Right hindlimb (tissue), 1 donor: ENCODE results near the gene JUP.
A peak's percentile ranks its signal among the peaks of the same experiment; 100 is the strongest.
"Not testable (repeated sequence)": the region's sequence is repeated elsewhere in the genome, so short reads cannot be mapped to it uniquely, and the experiment has no call there.

Source experiments
- DNase-seq: peaks from one replicate; pipeline ENCODE4 v3.0.0-alpha.2; 2018

Gene JUP

DNA sequence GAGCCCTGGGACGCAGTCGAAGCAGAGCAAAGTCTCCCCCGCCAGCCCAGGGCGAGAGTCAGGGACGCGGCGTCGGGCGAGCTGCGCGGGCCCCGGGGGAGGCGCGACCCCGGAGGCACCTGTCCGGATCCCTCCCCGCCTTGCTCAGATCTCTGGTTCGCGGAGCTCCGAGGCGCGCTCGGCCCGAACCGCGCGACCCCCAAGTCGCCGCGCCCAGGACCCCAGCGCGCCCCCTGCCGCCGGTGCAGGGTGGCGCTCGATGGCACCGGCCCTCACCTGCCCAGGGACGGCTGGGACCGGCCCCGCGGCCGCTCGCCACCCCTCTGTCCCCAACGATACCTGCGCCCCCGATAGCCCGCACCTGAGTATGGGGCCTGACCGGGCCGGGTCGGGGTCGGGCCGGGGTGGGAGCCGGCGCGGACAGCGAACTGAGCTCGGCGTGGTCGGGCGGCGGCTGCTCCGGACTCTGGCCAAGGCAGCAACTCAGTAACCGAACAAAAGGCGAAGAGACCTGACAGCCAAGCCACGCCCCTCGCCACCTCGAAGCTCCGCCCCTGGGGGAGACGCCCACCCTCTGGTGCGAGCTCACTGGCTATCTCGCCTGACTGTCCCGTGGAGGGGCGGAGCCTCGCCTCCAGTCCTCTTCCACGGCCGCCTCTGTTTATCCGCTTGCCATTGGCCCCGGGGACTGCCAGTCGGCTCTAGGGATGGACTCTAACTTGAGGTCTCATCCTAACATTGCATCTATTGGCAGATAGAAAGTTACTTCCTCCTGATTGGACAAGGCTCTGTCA lies at the start of gene JUP:
Gene JUP (minus strand): TSS at position 485 of the 794 bp plus-strand sequence. CDS start 14,857 bp downstream, outside the sequence.
- peak; percentile 99 for DNase-seq

DNA sequence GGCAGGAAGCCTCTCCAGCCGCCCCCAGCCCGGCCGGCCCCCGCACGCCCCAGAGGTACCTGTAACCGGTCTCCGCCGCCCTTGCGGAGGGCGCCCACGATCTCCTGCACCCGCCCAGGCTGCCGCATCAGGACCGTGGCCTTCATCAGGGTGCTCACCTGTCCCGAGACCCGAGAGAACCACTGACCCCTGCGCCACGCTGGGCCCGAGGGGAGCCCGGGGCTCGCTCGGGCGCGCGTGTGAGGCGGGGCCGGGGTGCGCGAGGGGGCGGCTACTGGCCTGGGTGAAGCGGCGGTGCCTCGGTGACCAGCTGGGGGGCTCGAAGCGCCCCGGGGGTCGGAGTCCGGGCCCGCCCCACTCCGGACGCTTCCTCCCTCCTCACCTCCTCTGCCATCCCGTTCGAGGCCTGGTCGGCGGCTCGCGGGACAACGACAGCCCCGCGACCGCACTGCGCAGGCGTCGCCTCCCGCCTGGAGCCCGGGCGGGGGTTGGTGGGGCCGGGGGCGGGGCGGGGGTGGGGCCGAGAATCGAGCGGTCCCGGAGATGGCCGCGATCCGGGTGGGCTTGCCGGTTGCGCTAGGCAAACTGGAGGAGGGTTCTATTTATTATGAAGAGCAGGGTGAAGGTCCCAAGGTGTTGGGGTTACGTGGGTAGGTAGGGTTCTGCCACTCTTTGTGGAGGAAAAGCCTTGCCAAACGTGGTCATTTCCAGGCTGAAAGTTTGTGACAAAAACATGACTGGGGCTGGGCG lies 49.5 kb upstream of the JUP start, which contains the start of gene NT5C3B:
Gene NT5C3B (minus strand): TSS at position 433 of the 750 bp plus-strand sequence. CDS start 39 bp downstream, at position 394.
- DNase-seq, result peak; percentile 83

DNA sequence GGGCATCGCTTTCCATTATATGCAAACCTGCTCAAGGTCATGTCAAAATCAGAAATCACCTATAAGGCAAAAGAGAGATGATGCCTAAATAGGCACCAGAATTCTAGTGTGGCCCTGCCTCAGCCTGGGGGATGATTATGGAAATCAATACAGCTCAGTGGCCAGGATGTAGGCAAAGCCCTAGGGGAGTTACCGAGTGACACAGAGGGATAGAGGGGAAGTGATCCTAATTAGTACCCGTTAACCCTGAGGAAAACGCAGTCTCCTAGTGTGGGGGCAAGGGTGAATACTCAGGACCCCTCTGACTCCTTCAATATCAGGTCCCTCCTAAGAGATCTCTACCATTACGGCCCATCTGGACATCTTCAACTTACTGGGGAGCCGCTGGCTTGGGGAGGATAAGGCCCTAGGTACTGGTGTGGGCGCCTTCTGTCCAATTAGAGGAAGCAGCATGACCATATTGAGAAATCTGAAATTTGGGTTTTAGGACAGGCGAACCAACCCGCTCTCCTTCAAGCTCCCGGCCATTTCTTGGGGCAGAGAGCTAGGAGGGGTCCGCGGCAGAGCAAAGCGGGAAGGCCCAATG lies 48.8 kb upstream of the JUP start:
- DNase-seq, result no peak

DNA sequence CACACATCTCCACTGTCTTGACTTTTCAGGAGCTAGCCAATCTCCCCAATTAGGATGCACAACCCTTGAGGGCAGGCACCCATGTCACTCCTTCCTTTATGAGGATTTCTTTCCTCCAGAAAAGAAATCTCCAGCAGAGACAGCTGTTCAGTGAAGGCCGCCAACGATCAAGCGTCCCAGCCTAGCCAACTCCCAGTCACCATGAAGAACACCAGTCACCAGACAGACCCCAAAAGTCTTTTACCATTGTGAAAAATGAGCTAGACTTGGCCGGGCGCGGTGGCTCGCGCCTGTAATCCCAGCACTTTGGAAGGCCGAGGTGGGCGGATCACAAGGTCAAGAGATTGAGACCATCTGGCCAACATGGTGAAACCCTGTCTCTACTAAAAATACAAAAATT lies 43.5 kb upstream of the JUP start:
- DNase-seq, result not testable (repeated sequence)

DNA sequence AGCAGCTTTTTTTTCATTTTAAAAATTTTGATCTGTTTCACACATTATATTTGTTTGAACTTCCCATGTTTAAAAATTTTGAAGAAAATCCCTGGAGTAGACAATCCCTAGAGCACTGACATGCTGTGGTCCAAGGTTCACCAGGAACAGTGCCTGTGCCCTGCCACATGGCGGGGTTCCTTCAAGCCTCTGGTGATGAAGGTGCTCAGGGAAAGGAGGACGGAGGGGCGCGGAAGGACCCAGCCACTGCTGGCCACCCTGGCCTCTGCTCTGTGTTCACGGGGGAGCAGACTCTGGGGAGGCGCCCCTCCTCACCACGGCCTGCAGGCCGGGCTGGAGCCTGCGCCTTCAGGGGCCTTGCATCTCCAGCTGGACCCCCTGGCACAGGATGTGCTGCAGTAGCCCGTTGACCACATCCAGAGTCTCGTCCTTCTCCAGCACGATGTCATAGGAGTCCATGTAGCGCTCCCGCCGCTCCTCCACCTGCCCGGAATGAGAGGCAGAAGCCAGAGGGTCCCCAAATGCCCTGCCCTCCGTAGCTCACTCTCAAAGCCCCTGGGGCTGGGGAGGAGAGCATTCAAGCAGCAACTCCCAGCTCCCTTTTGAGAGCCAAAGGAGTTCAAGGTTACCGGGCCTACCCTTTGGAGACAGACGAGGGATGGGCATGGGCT lies 38.8 kb upstream of the JUP start:
- DNase-seq, result no peak

DNA sequence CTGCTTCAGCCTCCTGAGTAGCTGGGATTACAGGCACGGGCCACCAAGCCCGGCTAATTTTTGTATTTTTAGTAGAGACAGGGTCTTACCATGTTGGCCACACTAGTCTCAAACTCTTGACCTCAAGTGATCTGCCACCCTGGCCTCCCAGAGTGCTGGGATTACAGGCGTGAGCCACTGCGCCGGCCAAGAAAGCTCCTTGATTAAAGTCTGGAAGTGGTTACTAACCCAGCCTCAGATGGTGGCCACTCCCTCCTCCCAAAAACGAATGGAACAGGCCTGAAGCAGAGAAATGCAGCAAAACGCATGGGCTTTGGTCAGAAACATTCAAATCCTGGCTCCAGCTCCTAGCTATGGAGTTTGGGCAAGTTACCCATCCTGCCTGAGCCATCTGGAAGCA lies 37.6 kb upstream of the JUP start:
- DNase-seq, result peak; percentile 30

DNA sequence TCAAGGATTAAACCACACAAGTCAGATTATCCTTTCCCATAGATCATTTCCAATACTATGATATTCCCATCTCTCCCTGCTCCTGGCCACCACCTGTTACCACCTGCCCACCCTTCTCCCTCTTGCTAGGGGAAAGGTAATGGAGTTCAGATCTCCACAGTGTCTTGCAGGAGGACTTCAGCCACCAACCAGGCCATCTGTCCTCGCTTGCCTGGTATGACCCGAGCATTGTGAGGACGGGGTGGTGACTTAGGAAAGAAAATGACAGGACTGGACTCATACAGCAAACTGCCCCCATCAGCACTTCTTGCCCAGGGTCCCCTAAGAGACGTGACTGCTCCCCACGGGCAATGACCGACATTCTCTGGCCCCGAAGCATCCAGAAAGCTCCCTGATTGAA lies 37.1 kb upstream of the JUP start:
- DNase-seq, result no peak

DNA sequence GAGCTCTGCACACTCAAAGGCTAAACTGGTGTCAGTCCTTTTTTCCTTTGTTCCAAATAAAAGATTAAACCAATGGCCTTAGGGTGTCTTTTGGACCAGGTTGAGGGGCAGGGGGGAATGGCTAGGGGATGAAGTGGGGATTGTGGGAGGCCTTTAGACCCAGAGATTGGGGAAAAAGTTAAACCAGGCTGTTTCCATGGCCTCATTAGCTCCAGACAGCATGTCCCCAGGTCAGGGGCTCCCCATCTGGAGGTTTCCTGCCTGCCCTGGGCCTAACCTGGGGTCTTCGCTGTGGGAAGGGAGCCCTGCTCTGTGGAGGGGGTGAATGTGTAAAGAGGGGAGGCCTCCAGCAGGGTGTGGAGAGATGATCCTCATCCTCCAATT lies 36.6 kb upstream of the JUP start:
- no peak for DNase-seq

DNA sequence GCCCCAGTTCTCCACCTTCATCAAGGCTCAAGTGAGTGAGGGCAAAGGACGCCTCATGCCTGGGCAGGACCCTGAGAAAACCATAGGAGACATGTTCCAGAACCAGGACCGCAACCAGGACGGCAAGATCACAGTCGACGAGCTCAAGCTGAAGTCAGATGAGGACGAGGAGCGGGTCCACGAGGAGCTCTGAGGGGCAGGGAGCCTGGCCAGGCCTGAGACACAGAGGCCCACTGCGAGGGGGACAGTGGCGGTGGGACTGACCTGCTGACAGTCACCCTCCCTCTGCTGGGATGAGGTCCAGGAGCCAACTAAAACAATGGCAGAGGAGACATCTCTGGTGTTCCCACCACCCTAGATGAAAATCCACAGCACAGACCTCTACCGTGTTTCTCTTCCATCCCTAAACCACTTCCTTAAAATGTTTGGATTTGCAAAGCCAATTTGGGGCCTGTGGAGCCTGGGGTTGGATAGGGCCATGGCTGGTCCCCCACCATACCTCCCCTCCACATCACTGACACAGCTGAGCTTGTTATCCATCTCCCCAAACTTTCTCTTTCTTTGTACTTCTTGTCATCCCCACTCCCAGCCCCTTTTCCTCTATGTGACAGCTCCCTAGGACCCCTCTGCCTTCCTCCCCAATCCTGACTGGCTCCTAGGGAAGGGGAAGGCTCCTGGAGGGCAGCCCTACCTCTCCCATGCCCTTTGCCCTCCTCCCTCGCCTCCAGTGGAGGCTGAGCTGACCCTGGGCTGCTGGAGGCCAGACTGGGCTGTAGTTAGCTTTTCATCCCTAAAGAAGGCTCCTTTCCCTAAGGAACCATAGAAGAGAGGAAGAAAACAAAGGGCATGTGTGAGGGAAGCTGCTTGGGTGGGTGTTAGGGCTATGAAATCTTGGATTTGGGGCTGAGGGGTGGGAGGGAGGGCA lies 36.0 kb upstream of the JUP start:
- DNase-seq, result no peak

DNA sequence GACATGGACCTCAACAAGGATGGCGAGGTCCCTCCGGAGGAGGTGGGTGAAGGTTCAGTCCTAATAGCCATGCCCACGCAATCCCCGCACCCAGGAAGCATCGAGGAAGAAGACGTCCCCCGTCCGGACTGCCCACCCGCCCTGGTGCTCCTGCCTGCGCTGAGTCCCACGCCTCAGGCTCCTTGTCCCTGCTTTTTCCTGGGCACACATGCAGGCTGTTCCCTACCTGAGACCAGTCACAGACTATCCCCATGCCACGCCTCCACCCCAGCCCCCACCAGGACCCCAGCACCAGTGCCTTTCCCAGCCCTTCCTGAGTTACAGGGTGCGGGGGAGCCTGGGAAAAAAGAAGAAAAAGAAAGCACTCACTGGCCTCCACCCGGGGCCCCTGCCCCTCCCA lies 35.3 kb upstream of the JUP start:
- no peak for DNase-seq

DNA sequence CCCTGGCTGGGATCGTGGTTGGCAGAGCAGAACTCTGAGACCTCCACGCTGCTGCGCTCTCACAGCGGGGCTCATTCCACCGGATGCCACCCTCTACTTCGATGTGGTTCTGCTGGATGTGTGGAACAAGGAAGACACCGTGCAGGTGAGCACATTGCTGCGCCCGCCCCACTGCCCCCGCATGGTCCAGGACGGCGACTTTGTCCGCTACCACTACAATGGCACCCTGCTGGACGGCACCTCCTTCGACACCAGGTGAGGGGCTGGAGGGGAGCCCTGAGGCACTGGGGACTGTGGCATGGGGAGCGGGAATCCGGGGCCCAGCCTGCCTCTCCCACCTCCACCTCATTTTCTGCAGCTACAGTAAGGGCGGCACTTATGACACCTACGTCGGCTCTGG lies 31.5 kb upstream of the JUP start:
- DNase-seq, result no peak

DNA sequence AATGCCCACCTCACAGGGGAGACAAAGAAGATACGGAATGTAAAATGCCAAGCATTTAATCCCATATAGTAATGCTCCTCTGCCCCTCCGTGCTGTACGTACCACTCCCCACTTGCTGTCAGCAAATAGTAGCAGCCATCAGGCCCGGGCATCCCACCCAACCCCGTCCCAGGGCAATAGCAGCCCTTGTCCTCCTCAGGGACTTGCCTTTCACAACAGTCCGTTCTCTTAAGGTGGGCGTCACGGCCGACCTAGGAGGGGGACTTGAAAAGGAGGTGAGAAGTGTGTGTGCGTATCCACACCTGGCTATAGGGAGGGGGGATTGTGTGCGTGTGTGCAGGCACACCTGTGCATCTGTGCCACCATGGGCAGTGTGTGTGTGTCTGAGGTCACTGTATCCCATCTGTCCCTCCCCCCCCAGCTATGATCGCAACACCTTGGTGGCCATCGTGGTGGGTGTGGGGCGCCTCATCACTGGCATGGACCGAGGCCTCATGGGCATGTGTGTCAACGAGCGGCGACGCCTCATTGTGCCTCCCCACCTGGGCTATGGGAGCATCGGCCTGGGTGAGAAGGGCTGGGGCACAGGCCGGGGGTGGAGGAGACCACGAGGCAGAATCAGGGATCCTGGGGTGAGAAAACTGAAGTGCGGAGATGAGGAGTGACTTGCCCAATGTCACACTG lies 30.3 kb upstream of the JUP start:
- DNase-seq, result no peak

DNA sequence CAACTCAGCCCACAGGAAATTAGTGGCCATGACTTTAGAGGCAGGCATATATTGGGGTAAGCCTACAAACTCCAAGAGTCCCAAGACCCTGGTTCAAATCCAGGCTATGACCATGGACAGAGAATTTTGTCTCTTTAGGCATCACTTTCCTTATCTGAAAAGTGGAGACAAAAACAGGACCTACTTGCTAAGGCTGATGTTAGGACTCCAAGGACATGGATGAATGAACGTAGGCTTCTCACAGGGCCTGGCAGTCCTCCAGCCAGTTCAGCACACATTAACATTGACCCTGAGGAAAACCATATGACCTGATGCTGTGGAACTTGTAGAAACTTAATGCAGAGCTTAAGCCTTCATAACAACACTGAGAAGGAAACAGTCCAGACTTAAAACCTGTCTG lies 27.7 kb upstream of the JUP start:
- DNase-seq, result no peak

DNA sequence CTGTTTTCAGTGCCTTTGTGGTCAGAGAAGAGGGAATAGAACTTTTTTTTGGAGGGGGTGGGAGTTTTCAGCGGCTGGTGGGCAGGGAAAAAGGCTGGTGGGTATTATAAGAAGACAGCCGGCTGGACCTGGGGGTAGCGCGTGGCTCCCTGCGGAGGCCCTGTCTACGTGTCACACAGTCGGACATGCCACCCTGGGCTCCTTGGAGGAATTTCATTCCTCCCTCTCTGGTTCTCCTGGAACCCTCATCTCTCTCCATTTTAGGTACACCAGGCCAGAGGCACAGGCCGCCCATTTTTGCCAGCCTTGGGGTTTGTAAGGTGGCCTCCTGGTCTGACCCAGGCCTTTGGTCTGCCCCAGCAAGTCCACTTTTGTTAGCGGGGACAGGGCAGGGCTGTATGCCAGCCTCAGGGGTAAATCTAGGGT lies 27.2 kb upstream of the JUP start:
- no peak for DNase-seq

DNA sequence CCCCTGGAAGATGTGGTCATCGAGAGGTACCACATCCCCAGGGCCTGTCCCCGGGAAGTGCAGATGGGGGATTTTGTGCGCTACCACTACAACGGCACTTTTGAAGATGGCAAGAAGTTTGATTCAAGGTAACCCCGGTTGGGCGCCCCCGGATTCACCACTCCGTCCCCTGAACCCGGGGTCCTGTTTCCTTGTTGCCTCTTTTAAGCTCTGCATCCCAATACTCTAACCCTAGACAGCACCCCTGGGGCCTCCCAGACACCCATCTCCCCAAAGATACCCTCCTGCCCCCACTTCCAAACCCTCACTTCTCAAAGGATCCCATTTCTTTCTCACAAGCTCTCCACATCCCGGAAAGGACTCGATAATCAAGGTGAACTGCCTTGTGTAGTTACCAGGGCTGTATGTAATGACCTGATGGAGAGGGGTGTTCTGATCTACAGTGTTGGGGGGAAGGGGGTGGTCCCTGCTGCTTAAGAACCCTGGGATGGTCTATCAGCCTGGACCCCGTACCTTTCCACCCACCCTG lies 26.7 kb upstream of the JUP start:
- DNase-seq, result no peak

DNA sequence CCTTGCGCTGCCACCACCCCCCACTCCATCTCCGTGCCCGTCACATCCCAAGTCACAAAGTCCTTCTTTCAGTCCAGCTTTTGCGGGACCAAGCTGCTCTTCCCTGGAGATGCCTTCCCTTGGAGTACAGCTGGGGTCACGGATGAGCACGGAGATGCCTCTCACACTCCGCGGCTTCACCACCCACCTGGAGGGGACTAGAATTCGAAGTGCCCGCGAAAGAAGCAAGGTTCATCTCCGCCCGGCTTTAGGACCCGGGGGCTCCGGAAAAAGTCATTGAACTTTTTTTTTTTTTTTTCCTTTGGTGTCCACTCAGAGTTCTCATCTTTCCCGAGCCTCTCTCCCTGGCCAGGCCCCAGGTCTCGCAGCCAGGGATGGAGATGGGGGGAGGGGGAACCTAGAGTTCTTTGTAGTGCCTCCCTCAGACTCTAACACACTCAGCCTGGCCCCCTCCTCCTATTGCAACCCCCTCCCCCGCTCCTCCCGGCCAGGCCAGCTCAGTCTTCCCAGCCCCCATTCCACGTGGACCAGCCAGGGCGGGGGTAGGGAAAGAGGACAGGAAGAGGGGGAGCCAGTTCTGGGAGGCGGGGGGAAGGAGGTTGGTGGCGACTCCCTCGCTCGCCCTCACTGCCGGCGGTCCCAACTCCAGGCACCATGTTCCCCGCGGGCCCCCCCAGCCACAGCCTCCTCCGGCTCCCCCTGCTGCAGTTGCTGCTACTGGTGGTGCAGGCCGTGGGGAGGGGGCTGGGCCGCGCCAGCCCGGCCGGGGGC lies 26.1 kb upstream of the JUP start, which contains the start of gene FKBP10:
Gene FKBP10 (plus strand): TSS at position 624 of the 771 bp plus-strand sequence. CDS start 31 bp downstream, at position 655.
- DNase-seq, result peak; percentile 97

DNA sequence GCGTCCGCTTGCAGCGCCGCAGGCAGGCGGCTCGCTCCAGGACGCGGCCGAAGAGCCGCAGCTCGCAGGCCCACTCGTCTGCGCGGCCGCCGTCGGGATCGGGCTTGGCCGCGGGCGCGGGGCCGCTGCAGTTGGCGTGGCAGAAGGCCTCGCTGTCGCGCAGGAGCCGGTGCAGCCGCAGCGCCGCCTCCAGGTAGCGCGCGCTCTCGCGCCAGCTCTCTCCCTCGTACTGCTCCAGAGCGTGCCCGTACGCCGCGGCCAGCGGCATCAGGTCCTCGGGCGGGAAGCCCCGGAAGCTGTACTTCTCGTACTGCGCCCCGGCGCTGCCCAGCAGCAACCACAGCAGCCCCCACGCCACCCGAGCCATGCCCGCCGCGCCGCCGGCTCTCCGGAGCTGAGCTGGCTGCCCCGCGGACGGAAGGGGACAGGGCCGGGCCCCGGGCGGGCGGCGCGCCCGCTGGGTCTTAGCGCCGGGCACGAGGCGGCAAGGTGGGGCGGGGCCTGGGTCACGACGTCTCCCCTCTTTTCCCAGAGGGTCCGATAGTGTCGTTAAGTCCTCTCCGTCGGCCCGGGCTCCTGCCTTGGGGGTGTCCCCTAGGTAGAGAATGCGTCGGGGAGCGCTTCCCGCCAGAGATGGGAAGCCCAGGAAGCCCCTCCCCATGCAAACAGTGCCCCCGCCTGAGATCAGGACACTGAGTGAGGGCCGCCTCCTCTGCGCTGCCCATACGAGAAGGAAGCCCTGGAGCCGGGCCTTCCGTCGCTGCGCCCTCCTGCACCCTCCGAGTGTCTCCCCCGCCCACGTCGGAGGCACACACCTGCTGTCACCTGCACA lies 25.3 kb upstream of the JUP start, which contains the start of gene P3H4:
Gene P3H4 (minus strand): TSS at position 401 of the 832 bp plus-strand sequence. CDS start 34 bp downstream, at position 367.
- DNase-seq, result peak; percentile 90

DNA sequence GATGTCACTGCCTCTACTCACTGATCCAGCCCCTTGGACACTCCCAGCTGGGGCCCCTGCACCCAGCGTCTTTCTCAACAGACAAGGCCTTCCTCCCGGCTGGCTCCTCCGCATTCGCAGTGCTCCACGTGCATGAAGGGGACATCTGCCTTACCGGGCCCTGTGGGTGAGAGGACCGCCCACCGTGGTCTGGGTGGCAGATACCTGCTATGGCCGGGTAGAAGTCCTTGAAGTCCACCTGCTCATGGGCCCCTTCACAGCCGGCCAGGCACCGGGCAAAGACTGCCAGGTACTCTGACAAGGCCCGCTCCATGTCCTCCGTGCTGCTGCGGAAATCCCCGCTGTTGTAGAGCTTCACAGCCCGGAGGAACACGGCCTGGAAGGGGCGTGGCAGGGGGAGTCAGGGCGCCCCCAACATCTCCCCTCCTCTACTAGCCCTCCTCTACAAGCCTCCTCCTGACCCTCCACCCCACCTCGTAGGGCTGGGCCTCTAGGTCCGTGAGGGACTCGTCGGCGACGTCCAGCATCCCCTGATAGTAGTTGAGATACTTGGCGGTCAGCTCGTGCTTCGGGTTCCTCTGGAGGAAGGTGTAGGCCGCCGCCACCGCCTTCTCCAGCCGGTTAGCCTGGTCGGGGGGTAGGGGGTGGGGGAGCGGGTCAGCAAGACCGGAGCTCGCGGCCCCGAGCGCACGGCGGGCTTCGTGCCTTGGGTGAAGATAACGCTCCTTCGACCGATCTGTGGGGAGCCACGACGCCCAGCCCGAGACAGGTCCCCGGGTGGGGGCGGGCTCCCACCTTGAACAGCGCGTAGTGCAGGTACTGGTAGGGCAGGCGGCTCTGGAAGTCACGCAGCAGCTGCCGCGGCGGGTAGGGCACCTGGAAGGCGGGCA lies 24.4 kb upstream of the JUP start:
- DNase-seq, result no peak
